Progenitor cell of endocrine pancreas (in vitro differentiated cells): ENCODE measurements around the gene XRN2. TPM values are rescaled to one million over a fixed set of nuclear protein-coding genes. Genes with fewer than 3 reads are reported as not detected.
"Not testable (repeated sequence)": the region's sequence is repeated elsewhere in the genome, so short reads cannot be mapped to it uniquely, and the experiment has no call there.

Experiments used
- DNase-seq: peaks from one replicate; pipeline ENCODE4 v3.0.0; 2021; ENCODE audit warnings: low spot score; ENCODE audit not compliant: unreplicated experiment
- H3K27ac Mint-ChIP-seq: 2 replicates; pipeline ENCODE4 v1.8.0; 2021; ENCODE audit warnings: mild to moderate bottlenecking, moderate library complexity, mixed read lengths
- H3K27me3 Mint-ChIP-seq: 2 replicates; pipeline ENCODE4 v1.8.0; 2021; ENCODE audit warnings: mixed read lengths
- H3K36me3 Mint-ChIP-seq: 2 replicates; pipeline ENCODE4 v1.8.0; 2022; ENCODE audit warnings: mixed read lengths; ENCODE audit not compliant: insufficient read depth
- H3K4me1 Mint-ChIP-seq: 2 replicates; pipeline ENCODE4 v1.8.0; 2021; ENCODE audit warnings: low read depth, mixed read lengths
- H3K4me3 Mint-ChIP-seq: 2 replicates; pipeline ENCODE4 v1.8.0; 2021; ENCODE audit warnings: low read depth, mild to moderate bottlenecking, moderate library complexity, mixed read lengths
- H3K9me3 Mint-ChIP-seq: 2 replicates; pipeline ENCODE4 v1.8.0; 2021; ENCODE audit warnings: low read depth, mixed read lengths
- total RNA-seq: library from RNA; stranded (reverse); gene quantifications from 2 replicates; pipeline ENCODE4 v1.2.1, GENCODE V29; 2021
- TF ChIP-seq, protein P1 (sequence below): fragments of 200-600 bp; sonication (generic); IDR thresholded peaks from one replicate; pipeline ENCODE4 v1.5.0; 2021; ENCODE audit warnings: antibody characterized with exemption, mild to moderate bottlenecking; ENCODE audit not compliant: unreplicated experiment

XRN2 gene
- total RNA-seq, 1 donor from 2014 or later: 91.0 TPM

DNA sequence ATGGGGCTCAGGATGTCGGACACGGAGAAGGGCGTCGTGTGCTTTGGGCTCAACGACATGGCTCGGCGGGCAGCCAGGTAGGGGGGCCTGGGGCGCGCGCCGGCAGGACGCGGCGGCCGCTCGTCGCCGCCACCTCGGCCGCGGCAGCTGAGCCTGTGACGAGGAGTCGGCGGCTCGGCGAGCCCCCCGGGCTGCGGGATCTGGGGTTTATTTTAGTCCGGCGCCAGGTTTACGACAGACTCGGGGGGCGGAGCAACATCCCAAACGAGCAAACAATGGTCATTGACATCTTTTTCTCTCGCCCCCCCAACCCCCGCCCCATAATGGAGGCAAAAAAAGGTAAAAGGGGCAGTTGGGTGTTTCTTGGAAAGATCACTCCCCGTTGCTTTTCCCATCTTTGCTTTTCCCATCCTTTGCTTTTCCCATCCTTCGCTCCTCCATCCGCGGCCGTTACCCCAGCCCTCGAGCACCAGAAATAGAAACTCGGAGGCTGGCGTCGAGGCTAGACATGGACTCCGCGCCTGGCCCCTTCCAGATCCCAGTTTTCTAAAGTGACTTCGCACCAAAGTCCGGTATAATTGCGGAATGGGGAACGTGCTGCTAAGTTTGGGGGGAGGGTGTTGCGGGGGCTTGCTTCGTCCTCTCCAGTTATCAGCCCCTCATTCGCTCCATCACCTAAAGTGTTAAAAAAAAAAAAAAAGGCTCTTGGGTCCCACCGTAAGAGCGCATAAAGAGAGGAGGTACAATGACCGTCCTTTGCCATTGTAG, 94.4 kb downstream of the XRN2 start, which contains the start of gene NKX2-4:
TSS of gene NKX2-4 (minus strand) at position 186 of the 768 bp plus-strand sequence. CDS start at position 59, 127 bp downstream.
- Mint-ChIP-seq H3K4me3 (peak within 1 kb of the TSS; percentile 35), H3K27me3 (peaks cover 77% of the 10 kb centered on the region), H3K36me3 (no peaks in the 10 kb centered on the region), H3K4me1 (no peaks in the 10 kb centered on the region), H3K27ac (peak within 1 kb of the TSS; percentile 33), H3K9me3 (no peaks in the 10 kb centered on the region)
- DNase-seq: no peak
- TF ChIP-seq, protein P1, sequence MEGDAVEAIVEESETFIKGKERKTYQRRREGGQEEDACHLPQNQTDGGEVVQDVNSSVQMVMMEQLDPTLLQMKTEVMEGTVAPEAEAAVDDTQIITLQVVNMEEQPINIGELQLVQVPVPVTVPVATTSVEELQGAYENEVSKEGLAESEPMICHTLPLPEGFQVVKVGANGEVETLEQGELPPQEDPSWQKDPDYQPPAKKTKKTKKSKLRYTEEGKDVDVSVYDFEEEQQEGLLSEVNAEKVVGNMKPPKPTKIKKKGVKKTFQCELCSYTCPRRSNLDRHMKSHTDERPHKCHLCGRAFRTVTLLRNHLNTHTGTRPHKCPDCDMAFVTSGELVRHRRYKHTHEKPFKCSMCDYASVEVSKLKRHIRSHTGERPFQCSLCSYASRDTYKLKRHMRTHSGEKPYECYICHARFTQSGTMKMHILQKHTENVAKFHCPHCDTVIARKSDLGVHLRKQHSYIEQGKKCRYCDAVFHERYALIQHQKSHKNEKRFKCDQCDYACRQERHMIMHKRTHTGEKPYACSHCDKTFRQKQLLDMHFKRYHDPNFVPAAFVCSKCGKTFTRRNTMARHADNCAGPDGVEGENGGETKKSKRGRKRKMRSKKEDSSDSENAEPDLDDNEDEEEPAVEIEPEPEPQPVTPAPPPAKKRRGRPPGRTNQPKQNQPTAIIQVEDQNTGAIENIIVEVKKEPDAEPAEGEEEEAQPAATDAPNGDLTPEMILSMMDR: no peak

DNA sequence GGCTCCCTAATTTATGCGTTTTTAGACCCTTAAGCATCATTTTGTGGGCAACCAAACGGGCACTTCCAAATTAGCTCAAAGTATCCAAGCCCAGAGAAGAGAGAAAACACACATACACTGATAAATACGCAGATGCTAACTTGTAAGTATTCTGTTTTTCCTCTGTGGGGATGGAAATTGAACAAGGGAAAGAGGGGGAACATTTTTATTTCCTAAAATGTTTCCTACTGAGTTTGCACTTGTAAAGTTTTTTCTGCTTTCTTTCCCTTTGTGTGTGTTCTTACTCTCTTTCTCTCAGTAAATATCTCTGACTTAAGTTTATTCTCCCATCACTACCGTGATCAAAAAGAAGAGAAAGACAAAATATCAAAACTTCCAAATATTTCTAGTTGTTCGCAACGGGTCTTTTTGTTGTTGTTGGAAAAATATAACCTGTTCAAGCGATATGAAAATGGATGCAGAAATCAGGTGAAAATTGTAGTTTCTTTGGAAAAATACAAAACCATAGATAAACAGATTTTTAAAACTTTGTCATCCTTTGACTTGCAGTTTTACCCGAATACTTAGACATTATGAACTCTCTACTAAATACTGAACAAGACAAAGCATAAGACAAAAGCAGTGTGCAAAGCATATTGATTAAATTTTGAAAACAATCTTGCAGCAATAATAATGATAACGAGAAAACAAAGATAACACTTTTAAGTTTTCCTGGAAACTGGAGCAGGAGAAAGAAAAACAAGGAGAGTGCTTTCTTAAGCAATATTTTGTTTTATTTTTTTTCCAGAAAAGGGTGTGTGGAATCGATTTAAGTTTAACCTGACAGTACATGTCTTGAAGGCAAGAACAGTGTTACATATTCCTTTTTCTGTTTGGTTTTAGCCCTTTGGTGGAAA, 95.2 kb downstream of the XRN2 start:
- peaks cover 74% of the 10 kb centered on the region for H3K27me3 Mint-ChIP-seq
- H3K9me3 Mint-ChIP-seq: no peaks in the 10 kb centered on the region
- no peaks in the 10 kb centered on the region for H3K36me3 Mint-ChIP-seq
- peak overlapping the region; percentile 33 for H3K27ac Mint-ChIP-seq
- TF ChIP-seq, protein P1: no peak
- H3K4me1 Mint-ChIP-seq: no peaks in the 10 kb centered on the region
- H3K4me3 Mint-ChIP-seq: no peak overlapping the region
- DNase-seq: no peak

DNA sequence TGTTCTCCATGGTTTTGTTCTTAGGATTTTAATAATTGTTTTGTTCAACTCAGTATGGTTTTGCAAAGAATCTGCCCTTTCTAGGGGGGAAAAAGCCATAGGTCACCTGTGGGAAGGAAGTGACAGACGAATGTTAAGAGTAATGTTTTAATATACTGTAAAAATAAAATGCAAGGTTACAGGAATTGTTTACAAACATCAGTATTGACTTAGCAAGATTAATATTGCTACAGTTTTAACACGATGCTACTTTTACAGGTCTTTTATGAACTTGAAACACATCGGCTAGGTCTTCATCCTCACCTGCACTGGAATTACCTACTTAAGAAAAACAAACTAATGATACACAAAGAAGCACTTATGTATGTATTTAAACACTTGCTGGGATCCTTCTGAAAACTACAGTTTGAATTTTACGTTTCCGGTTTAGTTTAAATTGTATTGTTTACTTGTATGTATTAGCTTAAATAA, 95.9 kb downstream of the XRN2 start:
- Mint-ChIP-seq H3K27ac (no peak overlapping the region), H3K36me3 (no peaks in the 10 kb centered on the region), H3K9me3 (no peaks in the 10 kb centered on the region), H3K27me3 (peaks cover 72% of the 10 kb centered on the region), H3K4me3 (no peak overlapping the region), H3K4me1 (no peaks in the 10 kb centered on the region)
- no peak for DNase-seq
- TF ChIP-seq, protein P1: no peak

DNA sequence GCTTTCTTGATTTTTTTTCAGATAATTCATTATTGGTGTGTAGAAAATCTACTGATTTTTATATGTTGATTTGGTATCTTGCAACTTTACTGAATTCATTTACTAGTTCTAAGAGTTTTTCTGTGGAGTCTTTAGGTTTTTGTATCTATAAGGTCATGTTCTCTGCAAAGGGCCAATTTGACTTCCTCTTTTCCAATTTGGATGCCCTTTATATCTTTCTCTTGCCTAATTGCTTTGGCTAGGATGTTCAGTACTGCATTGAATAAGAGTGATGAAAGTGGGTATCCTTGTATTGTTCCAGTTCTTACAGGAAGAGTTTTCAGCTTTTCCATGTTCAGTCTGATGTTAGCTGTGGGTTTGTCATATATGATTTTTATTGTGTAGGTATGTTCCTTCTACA, 108.6 kb downstream of the XRN2 start:
- H3K27me3 Mint-ChIP-seq: peaks cover 31% of the 10 kb centered on the region
- H3K27ac Mint-ChIP-seq: no peak overlapping the region
- H3K36me3 Mint-ChIP-seq: no peaks in the 10 kb centered on the region
- H3K4me1 Mint-ChIP-seq: no peaks in the 10 kb centered on the region
- H3K4me3 Mint-ChIP-seq: no peak overlapping the region
- TF ChIP-seq, protein P1: no peak
- peaks cover 20% of the 10 kb centered on the region for H3K9me3 Mint-ChIP-seq
- DNase-seq: no peak

DNA sequence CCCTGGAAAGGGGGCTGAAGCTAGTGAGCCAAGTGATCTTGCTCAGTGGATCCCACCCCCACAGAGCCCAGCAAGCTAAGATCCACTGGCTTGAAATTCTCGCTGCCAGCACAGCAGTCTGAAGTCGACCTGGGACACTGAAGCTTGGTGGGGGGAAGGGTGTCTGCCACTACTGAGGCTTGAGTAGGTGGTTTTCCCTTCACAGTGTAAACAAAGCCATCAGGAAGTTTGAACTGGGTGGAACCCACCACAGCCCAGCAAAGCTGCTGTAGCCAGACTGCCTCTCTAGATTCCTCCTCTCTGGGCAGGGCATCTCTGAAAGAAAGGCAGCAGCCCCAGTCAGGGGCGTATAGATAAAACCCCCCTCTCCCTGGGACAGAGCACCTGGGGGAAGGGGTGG, 110.9 kb downstream of the XRN2 start:
- H3K27me3 Mint-ChIP-seq: peaks cover 34% of the 10 kb centered on the region
- DNase-seq, H3K36me3 Mint-ChIP-seq, H3K4me1 Mint-ChIP-seq, H3K4me3 Mint-ChIP-seq, H3K27ac Mint-ChIP-seq: not testable (repeated sequence)
- peaks cover 21% of the 10 kb centered on the region for H3K9me3 Mint-ChIP-seq

DNA sequence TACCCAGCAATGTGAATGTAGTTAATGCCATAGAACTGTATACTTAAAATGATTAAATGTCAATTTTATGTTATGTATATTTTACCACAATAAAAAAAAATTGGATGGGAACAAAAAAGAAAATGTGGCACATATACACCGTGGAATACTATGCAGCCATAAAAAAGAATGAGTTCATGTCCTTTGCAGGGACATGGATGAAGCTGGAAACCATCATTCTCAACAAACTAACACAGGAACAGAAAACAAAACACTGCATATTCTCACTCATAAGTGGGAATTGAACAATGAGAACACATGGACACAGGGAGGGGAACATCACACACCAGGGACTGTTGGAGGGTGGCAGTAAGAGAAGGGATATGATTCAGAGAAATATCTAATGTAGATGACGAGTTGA, 116.0 kb downstream of the XRN2 start:
- Mint-ChIP-seq H3K9me3 (peaks cover 15% of the 10 kb centered on the region), H3K27me3 (peaks cover 31% of the 10 kb centered on the region)
- not testable (repeated sequence) for H3K4me1 Mint-ChIP-seq, H3K36me3 Mint-ChIP-seq, DNase-seq, H3K27ac Mint-ChIP-seq, H3K4me3 Mint-ChIP-seq
